NCI-H774 (cell line): ENCODE results near the gene DIPK2A.

Experiments
- DNase-seq: peaks from one replicate; lab custom pipeline; 2025; lab: John Stamatoyannopoulos, UW

Gene DIPK2A

DNA sequence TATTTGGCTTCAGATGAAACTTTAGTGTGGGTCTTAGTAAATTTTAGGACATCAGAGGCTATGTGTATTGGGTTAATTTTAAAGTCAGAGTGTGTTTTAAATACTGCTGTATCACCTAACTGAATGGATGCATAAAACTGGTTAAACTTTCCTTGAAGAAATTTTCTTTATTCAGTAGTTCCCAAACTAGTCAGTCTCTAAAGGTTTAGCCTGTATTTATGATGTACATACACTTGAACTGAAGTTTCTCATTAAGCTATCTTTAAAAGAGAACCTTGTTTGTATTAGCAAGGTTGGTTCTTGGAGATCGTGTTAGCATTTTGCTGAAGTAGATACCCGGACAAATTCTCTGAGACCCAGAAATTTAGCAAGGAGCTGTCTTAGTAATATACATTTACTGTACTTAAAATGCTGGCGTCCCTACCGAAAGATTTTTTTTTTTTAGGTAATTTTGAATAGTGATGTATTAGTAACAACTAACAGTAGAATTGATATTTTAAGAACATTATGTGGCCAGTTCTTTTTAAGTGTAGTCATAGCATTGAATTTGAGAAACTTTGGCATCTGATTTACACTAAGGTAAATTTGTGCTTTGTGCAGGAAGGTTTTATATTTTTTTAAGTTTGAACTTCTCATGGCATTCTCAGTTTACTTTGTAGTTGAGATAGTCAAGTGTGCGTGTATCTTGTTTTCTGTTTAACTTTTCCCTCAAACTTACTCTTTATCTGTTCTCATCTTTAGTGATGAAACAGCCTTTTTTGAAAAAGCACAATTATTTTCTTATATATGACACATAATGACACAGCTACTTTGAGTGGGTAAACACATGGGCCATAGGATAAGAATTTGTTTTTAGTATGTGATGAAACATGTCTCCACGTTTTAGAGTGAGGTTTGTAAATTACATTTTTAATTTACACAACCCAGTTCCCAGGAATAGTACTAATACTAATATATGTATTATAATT is 2.9 kb downstream of the DIPK2A start:
- DNase-seq, result no peak

DNA sequence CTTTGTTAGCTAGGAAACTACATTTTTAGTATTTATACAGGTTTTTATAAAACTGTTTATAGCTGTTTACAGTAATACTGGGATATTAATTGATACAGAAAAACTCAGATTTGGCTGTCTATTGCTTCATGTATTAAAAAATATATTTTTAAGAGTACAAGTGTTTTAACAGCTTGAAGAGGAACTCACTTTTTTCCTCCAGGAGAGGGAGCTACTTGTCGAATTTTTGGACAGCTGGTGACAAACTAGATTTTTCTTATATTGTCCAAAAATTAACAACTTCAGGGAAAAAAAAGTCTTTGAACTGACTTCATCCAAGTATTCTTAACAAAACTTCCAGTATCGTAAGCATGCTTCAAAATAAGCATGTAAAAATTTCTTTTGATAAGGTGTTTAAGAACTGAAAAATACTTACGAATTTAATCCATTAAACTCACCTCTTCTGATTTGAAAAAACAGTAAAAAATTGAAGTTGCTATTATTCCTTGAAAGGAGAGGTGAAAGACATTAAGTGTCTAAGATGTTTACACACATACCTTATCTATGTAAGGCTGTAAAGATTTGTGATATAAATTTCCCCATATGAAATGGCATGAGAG is 4.0 kb downstream of the DIPK2A start:
- DNase-seq, result no peak

DNA sequence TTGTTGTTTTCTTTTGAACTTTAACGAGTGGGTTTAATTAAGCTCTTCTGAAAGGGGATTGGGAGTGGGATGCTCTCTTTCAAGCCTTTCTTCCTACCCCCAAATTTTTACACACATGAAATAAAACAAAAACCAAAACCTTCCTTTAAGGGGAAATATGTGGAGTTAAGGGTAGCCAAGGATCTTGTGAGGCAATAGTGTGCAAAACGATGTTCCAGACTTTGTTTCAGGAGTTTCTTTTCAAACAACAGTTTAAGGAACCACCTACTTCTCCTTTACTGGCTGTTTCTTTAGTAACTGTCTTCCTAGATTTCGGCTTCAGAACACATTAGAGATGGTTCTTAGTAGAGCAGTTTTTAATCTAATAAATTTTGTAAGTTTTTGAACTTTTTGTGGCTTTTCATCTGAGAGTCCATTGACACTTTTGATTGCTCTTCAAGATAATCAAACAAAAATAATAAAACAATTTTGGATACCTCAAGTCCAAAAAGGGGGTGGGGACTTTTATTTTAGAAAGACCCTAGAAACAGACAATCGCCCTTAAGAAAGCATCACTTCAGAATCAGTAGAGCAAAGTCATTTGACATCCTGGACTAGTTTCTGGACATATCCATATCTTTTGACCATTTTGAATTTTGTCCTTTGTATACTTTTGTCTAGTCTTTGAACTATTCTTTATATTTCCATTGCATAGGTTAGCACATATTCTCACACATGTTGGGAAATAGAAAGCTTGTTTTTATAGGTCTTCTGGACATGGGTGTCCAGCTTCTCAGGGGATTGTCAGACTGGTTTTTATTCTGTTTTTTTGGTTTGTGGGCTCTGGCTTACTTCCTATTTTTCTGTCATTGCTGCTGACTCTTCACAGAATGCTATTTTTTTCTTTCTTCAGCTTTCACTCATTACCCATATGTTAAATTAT is 6.0 kb downstream of the DIPK2A start:
- DNase-seq, result no peak

DNA sequence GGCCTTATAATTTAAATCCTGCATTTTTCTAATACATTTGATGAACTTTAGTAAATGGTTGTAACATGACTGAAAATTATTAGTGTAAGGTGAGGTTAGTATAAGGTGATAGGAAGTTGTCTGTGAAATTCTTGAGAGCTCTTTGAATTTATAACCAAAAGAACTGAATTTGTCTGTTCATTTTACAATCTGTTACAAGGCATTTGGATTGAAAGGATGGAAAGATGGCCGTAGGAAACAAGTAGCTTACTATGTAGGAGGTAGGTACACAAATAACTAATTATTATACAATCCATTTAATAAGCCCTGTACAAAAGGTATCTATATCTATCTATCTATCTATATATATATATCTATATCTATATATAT is 6.6 kb downstream of the DIPK2A start:
- DNase-seq, result no peak

DNA sequence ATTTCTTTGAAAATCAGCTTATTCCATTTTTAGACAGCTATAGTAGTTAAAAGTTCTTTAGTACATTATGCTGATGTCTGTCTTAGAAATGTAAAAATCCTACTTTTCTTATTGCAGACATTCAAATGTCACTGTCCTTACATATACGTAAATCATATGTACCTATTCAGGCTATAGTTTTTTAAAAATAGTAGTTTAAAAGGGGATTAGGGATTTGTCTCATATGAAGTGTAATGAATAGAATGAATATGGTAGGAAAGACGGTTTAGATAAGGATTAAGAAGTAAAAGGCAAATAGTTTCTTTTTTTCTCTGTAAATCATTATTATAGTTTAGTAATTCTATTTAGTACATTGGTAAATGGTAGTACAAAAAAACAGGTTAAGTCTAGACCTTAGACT is 7.4 kb downstream of the DIPK2A start:
- no peak for DNase-seq

DNA sequence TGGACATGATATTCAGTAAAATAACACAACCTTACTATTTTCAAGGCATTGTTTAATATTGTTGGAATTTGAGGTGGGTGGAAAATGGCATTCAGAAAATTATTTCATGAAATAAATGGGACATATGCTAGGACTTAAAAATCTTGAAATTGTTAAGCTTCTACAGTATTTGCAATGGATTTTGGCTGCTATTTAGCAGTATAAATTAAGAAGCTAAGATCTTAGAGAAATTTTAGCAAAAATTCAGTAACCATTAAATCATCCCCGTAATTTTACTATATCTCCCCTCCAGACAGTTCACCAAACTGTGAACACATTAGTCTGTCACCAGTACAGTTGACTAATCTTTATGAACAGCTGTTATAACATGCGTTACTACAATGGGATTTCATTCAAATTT is 8.2 kb downstream of the DIPK2A start:
- no peak for DNase-seq

DNA sequence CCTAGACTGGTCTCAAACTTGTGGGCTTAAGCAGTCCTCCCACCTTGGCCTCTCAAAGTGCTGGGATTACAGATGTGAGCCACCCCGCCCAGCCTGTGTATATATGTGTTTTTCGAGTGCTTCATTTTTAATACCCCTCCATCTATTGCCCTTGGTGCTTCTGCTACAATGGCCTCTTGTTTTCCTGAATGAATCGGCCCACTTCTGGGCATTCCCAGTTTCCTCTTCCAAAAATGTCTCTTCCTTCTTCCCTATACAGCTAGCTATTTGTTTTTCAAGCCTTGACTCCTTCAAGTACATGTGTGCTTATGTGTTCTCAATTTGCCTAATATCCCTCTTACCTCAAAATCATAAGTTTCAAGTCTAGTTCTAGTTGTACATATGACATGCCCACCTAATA is 16.7 kb downstream of the DIPK2A start:
- DNase-seq, result no peak

DNA sequence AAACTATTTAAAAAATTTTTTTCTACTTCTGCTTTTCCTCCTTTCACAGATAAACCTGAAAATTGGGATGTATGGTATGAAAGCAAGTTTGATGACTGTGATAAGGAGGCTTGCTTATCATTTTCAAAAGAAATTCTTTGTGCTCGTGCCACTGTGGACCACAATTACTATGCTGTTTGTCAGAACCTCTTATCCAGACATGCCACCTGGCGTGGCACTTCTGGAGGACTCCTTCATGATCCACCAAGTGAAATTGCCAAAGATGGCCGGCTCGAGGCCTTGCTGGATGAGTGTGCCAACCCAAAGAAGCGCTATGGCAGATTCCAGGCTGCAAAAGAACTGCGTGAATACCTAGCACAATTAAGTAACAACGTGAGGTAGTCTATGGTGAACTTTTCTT is 17.8 kb downstream of the DIPK2A start:
- DNase-seq, result no peak

DNA sequence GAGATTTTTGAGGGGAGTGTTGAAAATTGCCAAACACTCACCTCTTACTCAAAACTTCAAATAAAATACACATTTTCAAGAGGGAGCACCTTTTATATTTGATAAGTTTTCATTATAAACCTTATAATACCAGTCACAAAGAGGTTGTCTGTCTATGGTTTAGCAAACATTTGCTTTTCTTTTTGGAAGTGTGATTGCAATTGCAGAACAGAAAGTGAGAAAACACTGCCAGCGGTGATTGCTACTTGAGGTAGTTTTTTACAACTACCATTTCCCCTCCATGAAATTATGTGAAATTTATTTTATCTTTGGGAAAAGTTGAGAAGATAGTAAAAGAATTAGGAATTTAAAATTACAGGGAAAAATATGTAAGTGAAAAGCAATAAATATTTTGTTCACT is 20.1 kb downstream of the DIPK2A start:
- no peak for DNase-seq

DNA sequence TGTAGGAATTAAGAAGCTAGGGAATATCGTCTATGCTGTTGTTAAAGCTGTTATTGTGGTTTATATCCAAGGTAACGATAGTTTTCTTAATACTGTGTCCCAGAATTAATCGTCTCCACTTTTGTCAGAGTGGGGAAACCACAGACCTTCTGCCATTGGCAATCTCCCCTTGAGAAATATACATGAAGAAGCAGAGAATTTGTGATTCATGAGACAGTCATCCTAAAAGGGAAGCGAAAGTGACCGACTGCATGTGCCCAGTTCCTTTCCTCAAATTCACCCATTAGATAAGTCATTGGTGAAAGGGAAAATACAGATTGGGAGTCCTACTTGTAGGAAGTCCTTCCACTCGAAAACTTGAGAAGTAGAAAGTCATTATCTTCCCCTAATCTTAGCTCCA is 26.6 kb downstream of the DIPK2A start:
- no peak for DNase-seq

DNA sequence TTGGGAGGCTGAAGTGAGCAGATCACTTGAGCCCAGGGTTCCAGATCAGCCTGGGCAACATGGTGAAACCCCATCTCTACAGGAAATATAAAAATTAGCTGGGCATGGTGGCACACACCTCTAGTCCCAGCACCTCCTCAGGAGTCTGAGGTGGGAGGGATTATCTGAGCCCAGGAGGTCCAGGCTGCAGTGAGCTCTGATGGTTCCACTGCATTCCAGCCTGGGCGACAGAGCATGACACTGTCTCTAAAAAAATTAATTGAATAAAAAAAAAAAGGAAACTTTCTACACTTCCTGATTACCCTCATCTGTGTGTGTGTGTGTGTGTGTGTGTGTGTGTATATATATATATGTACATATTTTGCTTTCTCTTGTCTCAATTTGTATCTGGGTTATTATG is 31.4 kb downstream of the DIPK2A start:
- no peak for DNase-seq

DNA sequence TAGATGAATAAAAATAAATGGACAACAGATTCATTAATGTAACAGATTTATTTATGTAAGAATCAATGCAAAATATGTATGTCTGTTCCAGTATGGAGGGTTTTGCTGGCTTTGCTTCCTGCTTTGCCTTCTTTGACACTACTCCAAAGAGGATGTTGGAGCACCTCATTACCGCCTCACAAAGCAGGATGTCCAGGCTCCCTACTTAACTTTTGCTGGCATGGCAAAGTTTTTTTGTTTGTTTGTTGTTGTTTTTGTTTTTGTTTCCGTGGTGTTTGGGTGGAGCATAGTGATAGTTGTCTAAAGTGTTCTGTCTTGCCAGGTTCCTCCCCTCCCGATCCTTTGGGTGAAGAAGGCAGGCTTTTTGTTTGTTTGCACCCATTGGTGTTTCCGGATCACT is 38.7 kb downstream of the DIPK2A start:
- no peak for DNase-seq

DNA sequence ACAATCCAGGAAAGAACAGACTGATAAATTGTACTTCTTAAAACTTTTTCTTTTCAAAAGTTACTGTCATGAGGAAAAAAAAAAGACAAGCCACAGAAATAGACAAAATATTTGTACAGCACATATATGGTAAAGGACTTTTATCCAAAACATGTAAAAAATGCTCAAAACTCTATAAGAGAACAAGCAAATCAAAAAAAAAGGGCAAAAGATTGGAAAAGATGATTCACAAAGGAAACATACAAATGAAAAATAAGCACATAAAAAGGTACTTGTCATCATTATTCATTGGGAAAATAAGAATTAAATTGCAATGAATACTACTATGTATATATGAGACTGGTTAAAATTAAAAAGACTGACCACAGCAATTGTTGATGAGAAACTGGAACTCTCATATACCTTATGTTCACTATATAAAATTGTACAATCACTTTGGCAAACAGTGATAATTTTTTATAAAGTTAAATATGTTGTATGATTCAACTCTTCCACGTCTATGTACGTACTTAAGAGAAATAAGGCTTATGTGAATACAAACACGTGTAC is 39.7 kb downstream of the DIPK2A start:
- no peak for DNase-seq

DNA sequence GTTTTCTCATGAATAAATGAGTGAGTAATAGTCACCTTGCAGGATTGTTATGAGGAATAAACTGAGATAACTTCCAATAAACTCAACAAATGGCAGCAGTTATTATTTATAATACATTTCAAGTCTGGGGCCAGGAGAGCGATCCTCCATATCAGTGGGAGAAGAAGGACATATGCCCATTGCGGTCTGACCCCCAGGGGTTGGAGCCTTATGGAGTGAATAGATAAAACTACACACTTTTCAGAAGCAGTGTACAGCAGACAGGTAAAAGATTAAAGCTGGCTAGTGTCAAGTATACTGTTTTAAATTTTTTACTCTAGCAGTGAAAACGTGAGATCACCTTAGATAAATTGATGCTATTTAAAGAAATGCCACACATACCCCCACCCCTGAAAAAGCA is 43.5 kb downstream of the DIPK2A start:
- no peak for DNase-seq

DNA sequence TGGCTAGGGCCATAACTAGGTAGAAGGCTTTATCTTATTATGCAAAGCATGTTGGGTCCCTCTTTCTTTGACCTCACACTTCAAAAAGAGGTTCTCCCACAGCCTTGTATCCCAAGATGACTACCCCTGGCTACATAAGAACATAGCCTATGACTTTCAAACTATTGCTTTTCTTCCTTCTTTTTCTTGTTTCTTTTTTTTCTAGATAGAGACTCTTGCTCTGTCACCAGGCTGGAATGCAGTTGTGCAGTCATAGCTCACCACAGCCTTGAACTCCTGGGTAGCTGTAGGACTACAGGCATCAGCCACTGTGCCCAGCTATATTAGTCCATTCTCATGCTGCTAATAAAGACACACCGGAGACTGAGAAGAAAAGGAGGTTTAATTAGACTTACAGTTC is 47.2 kb downstream of the DIPK2A start:
- DNase-seq, result no peak
